CD4-positive, alpha-beta T cell treated with Interferon alpha-2 for 1 hour (primary cell): Measurements from ENCODE around the gene ARHGAP35.
"Not testable (repeated sequence)": the region's sequence is repeated elsewhere in the genome, so short reads cannot be mapped to it uniquely, and the experiment has no call there.

ENCODE experiments used
- DNase-seq, 2 donors: peaks; one replicate each; pipeline ENCODE4 v3.0.0-alpha.2; 2020 to 2022

Gene ARHGAP35

GRCh38 chr19:46872967-46873366 lies 12.2 kb downstream of the ARHGAP35 start:
- no peak for DNase-seq

GRCh38 chr19:46875234-46875633 lies 14.4 kb downstream of the ARHGAP35 start:
- DNase-seq, result no peak

GRCh38 chr19:46875657-46876056 lies 14.9 kb downstream of the ARHGAP35 start:
- no peak for DNase-seq

GRCh38 chr19:46878613-46879375 lies 18.0 kb downstream of the ARHGAP35 start:
- DNase-seq, result no peak

GRCh38 chr19:46880431-46880830 lies 19.6 kb downstream of the ARHGAP35 start:
- DNase-seq, result no peak

GRCh38 chr19:46881092-46881491 lies 20.3 kb downstream of the ARHGAP35 start:
- DNase-seq, result no peak

GRCh38 chr19:46882034-46882433 lies 21.2 kb downstream of the ARHGAP35 start:
- no peak for DNase-seq

- DNase-seq, result not testable (repeated sequence)
Measured at GRCh38 chr19:46882751-46883150, 22.0 kb downstream of the ARHGAP35 start.

GRCh38 chr19:46885411-46885810 lies 24.6 kb downstream of the ARHGAP35 start:
- no peak for DNase-seq

- DNase-seq, result no peak
Measured at GRCh38 chr19:46886546-46887239, 25.9 kb downstream of the ARHGAP35 start.

GRCh38 chr19:46887240-46887782 lies 26.5 kb downstream of the ARHGAP35 start:
- no peak for DNase-seq

GRCh38 chr19:46890423-46891170 lies 29.8 kb downstream of the ARHGAP35 start:
- no peak for DNase-seq

- DNase-seq, result no peak
Measured at GRCh38 chr19:46892252-46893179, 31.7 kb downstream of the ARHGAP35 start.

GRCh38 chr19:46896076-46896794 lies 35.4 kb downstream of the ARHGAP35 start:
- no peak for DNase-seq

GRCh38 chr19:46898731-46899130 lies 37.9 kb downstream of the ARHGAP35 start:
- DNase-seq, result no peak

GRCh38 chr19:46900341-46900740 lies 39.5 kb downstream of the ARHGAP35 start:
- DNase-seq, result no peak

- no peak for DNase-seq
Measured at GRCh38 chr19:46901701-46902401, 41.1 kb downstream of the ARHGAP35 start.

- DNase-seq, result no peak
Measured at GRCh38 chr19:46902402-46902766, 41.6 kb downstream of the ARHGAP35 start.

GRCh38 chr19:46903458-46903857 lies 42.7 kb downstream of the ARHGAP35 start:
- DNase-seq, result no peak

GRCh38 chr19:46904114-46905060 lies 43.6 kb downstream of the ARHGAP35 start:
- DNase-seq, result no peak
